ELR (cell line): ENCODE measurements around the gene CAMK1G.

Experiments
- DNase-seq: peaks from one replicate; pipeline ENCODE4 v3.0.0-alpha.2; 2015; ENCODE audit warnings: low read depth

The CAMK1G gene

DNA sequence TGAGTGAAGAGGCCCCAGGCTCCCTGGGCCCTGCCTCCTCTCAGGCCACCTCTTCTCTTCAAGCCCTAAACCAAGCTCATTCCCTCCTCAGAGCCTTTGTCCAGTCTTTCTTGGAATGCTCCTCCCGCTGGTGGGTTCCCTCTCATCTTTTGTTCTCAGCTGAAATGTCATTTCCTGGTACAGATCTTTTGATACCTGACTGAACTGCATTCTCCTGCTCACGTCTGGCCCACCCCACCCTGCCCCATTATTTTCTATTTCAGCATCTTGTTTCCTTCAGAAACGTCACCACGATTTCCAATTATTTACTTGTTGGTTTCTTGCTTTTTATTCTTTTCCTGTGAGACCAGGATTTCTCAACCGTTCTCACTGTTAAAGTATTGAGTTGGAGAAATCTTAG lies 52.3 kb downstream of the CAMK1G start:
- DNase-seq, result no peak

DNA sequence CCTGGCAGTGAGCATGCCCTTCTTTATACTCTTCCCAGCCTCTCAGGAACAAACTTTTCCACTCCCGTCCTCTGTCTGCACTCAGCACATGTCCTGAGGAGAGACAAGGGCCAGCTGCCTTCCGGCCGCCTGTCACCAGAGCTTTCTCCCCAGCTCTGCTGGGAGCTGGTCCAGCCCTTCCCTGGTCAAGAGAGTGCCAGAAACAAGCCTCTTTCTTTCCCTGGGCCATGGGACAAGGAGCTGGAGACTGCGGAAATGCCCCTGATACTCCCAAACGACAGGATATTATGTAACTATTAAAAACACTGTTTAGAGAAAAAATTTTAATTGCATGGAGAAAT lies 58.3 kb downstream of the CAMK1G start:
- DNase-seq, result no peak

- no peak for DNase-seq
These were observed 59.3 kb downstream of the CAMK1G start for GRCh38 chr1:209642816-209643215.

DNA sequence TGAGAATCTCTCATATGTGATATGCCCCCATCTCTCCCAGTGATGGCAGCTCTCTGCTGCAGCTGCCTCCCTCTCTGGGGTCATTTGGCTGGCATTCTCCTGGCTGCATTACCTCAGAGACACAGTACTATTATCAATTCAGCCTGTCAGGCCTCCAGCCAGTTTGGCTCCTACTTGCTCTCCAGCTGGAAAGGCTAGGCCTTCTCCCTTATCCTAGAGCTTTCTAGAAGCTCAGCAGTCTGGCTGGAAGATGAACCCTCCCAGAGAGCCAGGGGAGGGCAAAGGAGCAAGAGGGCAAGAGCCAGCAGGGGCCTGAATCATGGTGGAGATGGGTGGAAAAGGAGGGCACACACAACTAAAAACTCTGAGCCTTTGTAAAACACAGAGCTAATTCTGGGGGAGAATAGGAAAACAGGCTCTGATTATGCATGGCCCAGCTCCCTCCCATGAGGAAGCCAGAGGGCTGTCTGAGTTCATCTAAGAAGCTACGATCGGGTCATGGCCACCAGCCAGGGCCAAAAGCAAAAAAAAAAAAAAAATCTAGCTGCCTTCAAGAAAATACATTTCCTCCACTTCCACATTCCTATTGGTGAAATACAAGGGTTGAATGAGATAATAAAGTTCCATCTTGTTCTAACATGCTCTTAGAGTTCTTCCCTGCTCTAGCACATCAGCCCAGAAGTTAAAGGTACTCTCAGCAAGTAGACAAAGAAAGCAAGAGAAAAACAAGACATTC lies 59.9 kb downstream of the CAMK1G start:
- no peak for DNase-seq

- DNase-seq, result no peak
These were observed 62.3 kb downstream of the CAMK1G start for GRCh38 chr1:209645574-209646452.

GRCh38 chr1:209646558-209646957 lies 63.0 kb downstream of the CAMK1G start:
- DNase-seq, result peak; percentile 71

DNA sequence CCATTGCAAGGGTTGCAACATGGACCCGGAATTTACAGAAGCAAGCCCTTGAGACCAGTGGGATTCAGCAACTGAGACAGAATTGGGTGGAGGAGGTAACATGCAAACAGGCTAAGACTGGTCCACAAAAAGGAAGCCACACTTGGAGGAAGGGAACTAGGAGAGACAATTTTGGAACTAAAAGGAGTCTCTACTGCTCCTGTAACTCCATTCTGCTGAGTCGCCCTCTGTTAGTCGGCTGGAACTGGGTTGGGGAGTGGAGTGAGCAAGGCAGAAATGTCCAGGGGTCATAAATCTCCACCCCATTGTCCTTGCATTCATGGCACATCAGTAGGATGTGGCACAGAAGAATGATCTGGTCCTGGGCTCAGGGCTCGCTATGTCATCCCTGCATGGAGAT lies 63.6 kb downstream of the CAMK1G start:
- DNase-seq, result no peak

DNA sequence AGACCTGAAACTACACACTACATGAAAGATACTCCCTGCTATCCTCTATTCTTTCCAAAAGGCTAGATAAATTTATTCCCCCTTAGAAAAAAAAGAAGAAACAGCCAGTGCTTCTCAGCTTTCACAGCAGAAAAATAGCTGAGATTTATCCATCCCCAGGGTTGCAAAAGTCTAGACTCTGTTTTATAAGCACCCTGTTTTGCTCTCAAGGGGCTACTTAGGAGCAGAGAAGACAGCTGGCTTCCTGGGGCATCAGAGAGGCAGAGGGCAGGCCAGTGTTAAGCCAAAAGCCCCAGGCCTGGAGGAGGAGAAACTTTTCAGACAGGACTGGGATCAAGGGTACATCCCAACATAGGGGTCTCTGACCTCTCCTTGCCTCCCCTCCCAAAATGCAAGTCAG lies 64.8 kb downstream of the CAMK1G start:
- no peak for DNase-seq

DNA sequence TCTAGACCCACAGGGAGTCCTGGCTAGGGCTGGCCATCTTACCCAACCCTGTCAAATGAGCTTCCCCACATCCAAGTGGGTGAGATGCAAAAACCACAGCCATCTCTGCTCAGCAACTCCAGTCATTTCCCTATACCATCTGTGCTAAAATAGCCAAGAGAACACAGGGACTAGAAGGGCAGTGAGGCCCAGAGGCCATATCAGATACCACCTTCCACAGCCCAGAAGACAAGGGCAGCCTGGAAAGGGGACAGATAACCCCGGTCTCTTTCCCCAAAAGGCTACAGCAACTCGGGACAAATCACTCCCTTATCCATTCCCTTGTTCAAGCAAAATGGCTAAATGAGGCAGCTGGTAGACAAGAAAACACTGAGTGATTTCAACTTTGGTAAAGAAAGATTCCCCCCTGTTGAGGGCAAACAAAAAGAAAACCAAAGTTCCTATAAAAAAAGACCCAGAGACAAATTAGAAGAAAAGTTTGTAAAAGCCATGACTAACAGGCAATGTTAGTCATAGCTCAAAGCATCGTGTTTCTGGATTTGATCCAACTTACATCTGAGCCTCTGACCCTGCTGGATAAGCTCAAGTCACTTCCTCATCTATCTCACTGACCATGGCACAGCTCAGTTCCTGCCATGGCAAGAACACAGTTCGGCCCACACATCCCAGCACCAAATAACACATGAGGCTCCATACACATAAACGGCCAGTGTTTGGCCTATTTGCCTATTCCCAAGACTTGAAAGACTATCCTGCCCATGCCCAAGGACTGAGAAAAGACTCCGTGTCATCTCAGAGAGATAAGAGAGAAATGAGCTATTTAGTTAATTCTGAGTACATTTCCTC lies 65.6 kb downstream of the CAMK1G start:
- DNase-seq, result peak; percentile 98

- peak; percentile 45 for DNase-seq
These were observed 66.9 kb downstream of the CAMK1G start for GRCh38 chr1:209650454-209650853.

GRCh38 chr1:209651138-209651587 lies 67.6 kb downstream of the CAMK1G start:
- peak; percentile 94 for DNase-seq

- no peak for DNase-seq
These were observed 68.7 kb downstream of the CAMK1G start, which contains the start of gene LAMB3 for GRCh38 chr1:209652121-209652735. TSS of gene LAMB3 (minus strand) at chr1:209652425. CDS start at chr1:209650944, 1,481 bp downstream.

- peak; percentile 74 for DNase-seq
These were observed 69.4 kb downstream of the CAMK1G start for GRCh38 chr1:209652873-209653401.

- DNase-seq, result no peak
These were observed 70.4 kb downstream of the CAMK1G start for GRCh38 chr1:209653915-209654351.

DNA sequence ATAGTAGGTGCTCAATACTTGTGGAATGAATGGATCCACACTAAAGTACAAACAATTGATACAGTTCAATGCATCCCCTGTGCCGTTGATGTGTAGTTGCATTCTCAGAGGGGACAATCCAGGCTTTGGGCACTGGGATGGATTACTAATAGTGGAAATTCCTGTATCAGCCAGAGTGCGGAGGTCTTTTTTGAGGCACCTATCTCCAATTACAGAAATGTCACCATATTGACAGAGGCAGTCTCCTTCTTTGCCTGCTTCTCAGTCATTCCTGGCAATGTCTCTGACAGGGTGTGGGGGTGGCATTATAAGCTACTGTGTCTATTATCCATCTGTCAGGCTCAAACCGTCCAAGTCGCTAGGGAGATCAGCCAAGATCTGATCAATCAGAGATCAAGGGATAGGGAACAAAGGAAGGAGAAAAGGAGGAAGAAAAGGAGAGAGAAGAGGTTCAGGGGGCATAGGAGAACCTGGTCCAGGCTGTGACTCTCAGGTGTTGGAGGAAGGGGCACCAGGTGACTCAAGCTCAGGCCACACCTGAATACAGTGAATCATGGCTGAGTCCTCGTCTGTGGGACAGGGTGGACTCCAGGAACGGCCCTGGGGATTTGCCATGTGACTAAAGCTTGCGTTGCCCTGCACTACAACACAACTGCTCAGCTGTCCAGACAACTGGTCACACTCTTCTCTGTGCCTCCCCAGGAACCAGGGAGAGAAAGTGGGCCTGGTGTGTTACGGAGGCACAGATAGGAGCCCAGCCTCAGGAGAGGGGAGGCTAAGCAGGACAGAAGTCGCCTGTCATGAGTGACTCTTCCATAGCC lies 72.1 kb downstream of the CAMK1G start:
- DNase-seq, result peak; percentile 54

GRCh38 chr1:209657140-209657879 lies 73.8 kb downstream of the CAMK1G start:
- DNase-seq, result peak; percentile 96

GRCh38 chr1:209657918-209658317 lies 74.4 kb downstream of the CAMK1G start:
- no peak for DNase-seq

- peak; percentile 85 for DNase-seq
These were observed 76.4 kb downstream of the CAMK1G start for GRCh38 chr1:209659909-209660308.

DNA sequence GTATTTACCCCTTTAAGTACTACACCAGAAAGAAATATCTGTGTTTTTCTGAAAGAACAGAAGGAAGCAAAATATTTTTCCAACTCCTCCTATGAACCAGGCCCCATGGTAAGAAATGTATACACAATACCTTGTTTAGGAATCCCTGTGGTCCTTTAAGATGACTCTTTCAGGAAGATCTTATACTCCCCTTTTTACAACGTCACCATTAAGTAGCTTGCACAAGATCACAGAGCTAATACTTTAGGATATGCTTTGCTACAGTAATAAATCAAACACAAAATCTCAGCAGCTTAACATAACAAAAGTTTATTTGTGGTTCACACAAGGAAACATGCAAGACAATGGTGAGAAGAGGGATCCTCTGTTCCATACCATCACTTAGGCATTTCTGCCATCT lies 77.6 kb downstream of the CAMK1G start:
- DNase-seq, result no peak

DNA sequence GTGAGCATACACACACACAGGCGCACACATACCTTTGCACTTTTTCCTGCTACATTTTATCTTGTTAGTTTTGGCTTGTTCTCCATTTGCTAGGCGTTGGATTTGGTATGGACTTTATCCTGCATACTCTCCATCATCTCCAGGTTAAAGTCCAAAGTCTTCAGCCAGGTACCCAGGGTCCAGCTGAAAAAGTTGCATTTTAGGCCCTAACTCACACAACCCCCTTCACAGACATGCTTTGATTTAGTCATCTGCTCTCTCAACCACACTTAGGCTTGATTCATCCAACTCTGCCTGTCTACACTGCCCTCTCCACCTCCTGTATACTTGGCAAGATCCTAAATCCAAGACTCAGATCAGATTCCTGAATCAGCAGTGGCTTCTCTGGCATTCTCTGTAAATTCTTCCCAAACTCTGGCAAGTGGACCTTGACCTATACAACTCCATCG lies 79.4 kb downstream of the CAMK1G start:
- peak; percentile 59 for DNase-seq
